GM10248 (cell line): Measurements from ENCODE around the gene ZCCHC14.
"Not testable (repeated sequence)": the region's sequence is repeated elsewhere in the genome, so short reads cannot be mapped to it uniquely, and the experiment has no call there.

Experiments
- CTCF ChIA-PET: fragments of 300-600 bp; sonication (Branson Sonifier 250); formaldehyde crosslinking; extraction: SDS; loops from one replicate; lab custom pipeline; 2021; ENCODE audit warnings: antibody characterized with exemption; lab: Yijun Ruan, JAX
- POLR2A ChIA-PET: fragments of 350-650 bp; sonication (Branson Sonifier 250); formaldehyde crosslinking; extraction: SDS; loops from one replicate; lab custom pipeline; 2020; ENCODE audit warnings: antibody characterized with exemption; lab: Yijun Ruan, JAX
- DNase-seq: peaks from one replicate; pipeline ENCODE4 v3.0.0; 2012; ENCODE audit errors: extremely low spot score
- TF ChIP-seq, protein P1 (sequence below): IDR thresholded peaks from 2 replicates; pipeline ENCODE4 v1.5.1; 2012; ENCODE audit warnings: mild to moderate bottlenecking, low read depth; ENCODE audit errors: extremely low read depth, missing control alignments, control extremely low read depth

The ZCCHC14 gene

DNA sequence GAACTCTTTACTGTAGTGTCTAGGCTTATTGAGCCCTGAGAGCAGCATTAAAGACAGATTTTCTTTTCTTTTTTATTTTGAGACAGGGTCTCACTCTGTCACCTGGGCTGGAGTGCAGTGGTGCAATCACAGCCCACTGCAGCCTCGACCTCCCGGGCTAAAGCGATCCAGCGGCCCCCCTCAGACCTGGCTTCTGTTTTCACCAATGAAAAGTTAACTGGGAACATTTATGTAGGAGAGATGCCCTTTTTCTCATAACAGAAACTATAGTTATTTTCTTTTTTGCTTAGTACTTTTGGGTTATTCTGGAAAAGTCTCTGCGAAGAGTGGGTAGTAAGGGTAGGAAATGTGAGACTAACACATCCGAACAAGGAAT is 99.2 kb downstream of the ZCCHC14 start:
- POLR2A ChIA-PET: interaction anchor here (1.7 to 2.3 kb wide), 2 partner anchors 10 kb away, joined by 11 to 20 read pairs; partner anchors contain the start of gene FBXO31
- TF ChIP-seq, protein P1, sequence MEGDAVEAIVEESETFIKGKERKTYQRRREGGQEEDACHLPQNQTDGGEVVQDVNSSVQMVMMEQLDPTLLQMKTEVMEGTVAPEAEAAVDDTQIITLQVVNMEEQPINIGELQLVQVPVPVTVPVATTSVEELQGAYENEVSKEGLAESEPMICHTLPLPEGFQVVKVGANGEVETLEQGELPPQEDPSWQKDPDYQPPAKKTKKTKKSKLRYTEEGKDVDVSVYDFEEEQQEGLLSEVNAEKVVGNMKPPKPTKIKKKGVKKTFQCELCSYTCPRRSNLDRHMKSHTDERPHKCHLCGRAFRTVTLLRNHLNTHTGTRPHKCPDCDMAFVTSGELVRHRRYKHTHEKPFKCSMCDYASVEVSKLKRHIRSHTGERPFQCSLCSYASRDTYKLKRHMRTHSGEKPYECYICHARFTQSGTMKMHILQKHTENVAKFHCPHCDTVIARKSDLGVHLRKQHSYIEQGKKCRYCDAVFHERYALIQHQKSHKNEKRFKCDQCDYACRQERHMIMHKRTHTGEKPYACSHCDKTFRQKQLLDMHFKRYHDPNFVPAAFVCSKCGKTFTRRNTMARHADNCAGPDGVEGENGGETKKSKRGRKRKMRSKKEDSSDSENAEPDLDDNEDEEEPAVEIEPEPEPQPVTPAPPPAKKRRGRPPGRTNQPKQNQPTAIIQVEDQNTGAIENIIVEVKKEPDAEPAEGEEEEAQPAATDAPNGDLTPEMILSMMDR: no peak
- CTCF ChIA-PET: interaction anchor here (1.1 to 3.1 kb wide), 4 partner anchors 10 to 69 kb away, joined by 3 to 19 read pairs (median 4); partner anchors contain the start of gene FBXO31
- DNase-seq: no peak

- ChIA-PET CTCF (interaction anchor here (1.1 to 3.1 kb wide), 3 partner anchors 9 to 68 kb away, joined by 3 to 19 read pairs (median 3); partner anchors contain the start of gene FBXO31), POLR2A (interaction anchor here (1.7 kb wide), 1 partner anchor 9 kb away, joined by 11 read pairs; the partner anchor contains the start of gene FBXO31)
- TF ChIP-seq, protein P1: no peak
- peak; percentile 40 for DNase-seq
Observed at GRCh38 chr16:87392821-87393679, 99.8 kb downstream of the ZCCHC14 start.

- POLR2A ChIA-PET: interaction anchor here (1.7 kb wide), 1 partner anchor 8 kb away, joined by 11 read pairs; the partner anchor contains the start of gene FBXO31
- TF ChIP-seq, protein P1: no peak
- CTCF ChIA-PET: interaction anchor here (1.1 kb wide), 1 partner anchor 10 kb away, joined by 3 read pairs; no protein-coding TSS in a partner anchor
- peak; percentile 98 for DNase-seq
Observed at GRCh38 chr16:87391950-87392820, 100.6 kb downstream of the ZCCHC14 start, which contains the start of gene MAP1LC3B. Gene MAP1LC3B (plus strand): TSS chr16:87392336. CDS start chr16:87392428, 92 bp downstream.

GRCh38 chr16:87391324-87391949 is 101.4 kb downstream of the ZCCHC14 start:
- DNase-seq: no peak
- TF ChIP-seq, protein P1: no peak
- ChIA-PET CTCF (no interaction called here), POLR2A (no interaction called here)

GRCh38 chr16:87390641-87391323 is 102.0 kb downstream of the ZCCHC14 start:
- POLR2A ChIA-PET: no interaction called here
- CTCF ChIA-PET: no interaction called here
- TF ChIP-seq, protein P1: no peak
- DNase-seq: no peak

DNA sequence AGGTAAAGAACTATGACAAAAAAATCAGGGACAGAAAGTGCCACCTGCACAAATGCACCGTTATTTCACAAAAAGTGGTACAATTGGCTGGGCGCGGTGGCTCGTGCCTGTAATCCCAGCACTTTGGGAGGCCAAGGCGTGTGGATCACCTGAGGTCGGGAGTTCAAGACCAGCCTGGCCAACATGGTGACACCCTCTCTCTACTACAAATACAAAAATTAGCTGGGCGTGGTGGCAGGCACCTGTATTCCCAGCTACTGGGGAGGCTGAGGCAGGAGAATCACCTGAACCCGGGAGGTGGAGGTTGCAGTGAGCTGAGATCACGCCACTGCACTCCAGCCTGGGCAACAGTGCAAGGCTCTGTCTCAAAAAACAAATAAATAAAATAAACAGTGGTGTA is 102.9 kb downstream of the ZCCHC14 start:
- CTCF ChIA-PET: not testable (repeated sequence)

More for the DNA sequence above, 102.9 kb downstream of the ZCCHC14 start:
- DNase-seq, POLR2A ChIA-PET: not testable (repeated sequence)
